GM21723 (cell line): Measurements from ENCODE around the gene FUBP3.

Experiments used
- ATAC-seq: cut with Tn5 transposase; IDR thresholded peaks from one replicate; pipeline ENCODE4 v1.9.1; 2021; ENCODE audit warnings: mild to moderate bottlenecking, moderate library complexity; ENCODE audit not compliant: unreplicated experiment

FUBP3 gene, protein sequence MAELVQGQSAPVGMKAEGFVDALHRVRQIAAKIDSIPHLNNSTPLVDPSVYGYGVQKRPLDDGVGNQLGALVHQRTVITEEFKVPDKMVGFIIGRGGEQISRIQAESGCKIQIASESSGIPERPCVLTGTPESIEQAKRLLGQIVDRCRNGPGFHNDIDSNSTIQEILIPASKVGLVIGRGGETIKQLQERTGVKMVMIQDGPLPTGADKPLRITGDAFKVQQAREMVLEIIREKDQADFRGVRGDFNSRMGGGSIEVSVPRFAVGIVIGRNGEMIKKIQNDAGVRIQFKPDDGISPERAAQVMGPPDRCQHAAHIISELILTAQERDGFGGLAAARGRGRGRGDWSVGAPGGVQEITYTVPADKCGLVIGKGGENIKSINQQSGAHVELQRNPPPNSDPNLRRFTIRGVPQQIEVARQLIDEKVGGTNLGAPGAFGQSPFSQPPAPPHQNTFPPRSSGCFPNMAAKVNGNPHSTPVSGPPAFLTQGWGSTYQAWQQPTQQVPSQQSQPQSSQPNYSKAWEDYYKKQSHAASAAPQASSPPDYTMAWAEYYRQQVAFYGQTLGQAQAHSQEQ

DNA sequence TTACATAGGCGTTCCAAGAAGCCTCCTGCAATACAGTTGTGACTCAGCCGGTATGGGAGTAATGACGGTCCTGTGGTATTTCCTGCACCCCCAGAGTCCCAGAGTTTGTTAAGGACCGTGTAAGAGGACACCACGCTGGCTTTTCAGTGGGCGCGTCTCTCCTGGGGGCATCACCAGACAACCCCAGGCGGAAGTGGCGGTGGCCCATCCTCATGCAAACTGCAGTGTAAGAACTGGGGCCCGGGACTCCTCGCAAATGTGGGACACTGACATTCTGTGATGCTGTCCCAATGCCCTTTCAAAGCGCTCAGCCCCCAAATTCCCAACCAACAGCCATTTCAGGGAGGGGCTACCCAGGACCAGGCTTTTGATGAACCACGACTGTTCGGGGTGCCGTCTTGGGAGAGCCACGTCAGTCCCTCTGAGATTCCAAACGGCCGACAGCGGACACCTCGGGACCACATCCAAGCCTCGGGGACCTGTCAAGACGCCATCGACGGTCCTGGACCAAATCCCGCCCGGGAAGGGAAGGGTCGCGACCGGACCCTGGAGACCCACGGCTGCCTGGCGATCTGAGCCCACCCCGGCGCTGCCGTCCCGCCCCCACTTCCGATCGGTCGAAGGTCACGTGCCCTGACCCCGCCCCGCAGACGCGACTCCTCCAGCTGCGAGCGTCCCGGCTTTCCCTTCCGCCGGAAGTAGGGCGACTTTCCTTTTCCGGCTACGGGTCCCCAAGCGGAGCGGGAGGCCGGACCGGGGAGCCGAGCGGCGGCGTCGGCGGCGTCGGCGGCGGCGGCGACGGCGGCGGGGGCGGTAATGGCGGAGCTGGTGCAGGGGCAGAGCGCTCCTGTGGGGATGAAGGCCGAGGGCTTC, at the start of gene FUBP3:
TSS of gene FUBP3 (plus strand) at position 713 of the 873 bp plus-strand sequence. CDS start at position 817, 104 bp downstream.
- peak; percentile 75 for ATAC-seq

DNA sequence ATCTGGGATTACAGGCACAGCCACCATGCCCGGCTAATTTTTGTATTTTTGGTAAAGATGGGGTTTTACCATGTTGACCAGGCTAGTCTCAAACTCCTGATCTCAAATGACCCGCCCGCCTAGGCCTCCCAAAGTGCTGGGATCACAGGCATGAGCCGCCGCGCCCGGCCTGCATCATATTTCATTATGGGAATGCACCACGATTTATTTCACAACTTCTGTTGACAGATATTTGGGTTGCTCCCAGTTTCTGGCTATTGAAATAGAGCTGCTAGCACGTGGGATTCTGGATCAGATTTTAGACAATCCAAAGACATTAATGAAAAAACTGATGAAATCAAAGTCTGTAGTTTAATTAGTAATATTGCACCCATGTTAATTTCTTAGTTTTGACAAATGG, 48.4 kb upstream of the FUBP3 start:
- no peak for ATAC-seq

DNA sequence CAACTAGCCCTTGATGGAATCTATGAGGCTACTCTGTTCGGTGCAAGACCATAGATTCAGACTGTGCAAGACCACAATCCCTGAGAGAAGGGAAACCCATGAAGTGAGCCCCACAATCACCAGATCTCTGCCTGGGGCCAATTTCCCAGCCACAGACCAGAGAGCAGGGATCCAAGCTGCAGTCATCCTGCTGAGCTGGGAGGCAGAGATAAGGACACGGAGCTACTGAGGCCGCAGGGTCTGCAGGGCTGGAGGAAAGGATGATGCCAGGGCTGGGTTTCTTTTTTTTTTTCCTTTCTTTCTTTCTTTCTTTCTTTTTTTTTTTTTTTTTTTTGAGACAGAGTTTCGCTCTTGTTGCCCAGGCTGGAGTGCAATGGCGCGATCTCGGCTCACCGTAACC, 47.7 kb upstream of the FUBP3 start:
- no peak for ATAC-seq

DNA sequence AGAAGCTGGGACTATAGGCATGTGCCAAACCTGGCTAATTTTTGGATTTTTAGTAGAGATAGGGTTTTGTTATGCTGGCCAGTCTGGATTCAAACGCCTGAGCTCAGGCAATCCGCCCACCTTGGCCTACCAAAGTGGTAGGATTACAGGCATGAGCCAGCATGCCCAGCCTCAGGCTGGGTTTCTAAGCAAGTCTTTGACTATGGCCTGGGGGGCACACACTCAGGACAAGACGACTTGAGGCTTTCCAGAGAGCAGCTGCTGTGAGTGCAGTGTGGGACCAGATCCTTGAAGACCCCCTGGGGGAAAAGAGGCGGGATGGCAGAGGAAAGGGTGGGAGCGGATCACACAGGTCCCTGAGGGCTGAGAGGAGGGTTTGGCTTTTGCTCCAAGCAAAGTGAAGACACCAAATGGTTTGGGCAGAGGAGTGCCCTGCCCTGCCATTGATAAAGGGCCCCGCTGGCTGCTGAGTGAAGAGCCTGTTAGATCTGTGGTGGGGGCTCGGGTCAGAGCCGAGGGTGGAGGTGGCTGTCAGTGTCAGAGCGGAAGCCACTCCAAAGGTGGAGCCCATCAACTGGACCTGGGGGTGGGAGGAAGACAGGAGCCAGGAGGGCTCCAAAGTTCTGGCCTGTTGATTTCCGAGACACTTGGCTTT, 46.8 kb upstream of the FUBP3 start:
- ATAC-seq, result no peak

DNA sequence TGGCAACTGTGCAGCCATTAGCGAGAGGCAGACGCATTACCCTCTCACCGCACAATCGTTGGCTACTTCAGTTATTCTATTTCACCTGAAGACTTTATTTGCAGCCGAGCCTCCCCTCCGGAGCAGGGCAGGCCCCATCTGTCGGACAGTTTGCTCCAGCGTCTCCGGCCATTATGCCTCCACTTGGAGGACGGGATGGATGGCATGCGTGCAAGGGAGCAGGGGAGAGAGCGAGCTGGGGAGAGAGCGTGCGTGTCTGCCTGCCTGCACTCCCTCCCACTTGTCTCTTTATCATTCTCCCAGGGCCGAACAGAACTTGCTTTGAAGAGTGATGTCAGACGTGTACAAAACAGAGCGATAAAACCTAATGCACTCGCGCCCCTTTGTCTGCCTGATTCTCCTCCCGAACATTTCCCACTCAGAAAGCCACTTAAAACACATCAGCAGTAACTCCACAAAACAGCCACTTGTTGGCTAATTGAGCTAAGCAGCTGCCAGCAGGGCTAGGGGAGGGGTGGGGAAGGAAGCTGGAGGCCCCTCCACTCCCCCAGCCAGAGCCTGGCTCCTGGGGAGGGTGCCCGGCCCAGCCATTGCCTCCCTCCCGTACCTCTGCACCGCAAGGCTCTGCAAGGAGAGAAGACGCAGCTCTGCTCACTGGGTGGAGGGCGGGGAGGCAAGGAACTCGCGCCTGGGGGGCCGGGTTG, 43.4 kb upstream of the FUBP3 start:
- ATAC-seq, result no peak

DNA sequence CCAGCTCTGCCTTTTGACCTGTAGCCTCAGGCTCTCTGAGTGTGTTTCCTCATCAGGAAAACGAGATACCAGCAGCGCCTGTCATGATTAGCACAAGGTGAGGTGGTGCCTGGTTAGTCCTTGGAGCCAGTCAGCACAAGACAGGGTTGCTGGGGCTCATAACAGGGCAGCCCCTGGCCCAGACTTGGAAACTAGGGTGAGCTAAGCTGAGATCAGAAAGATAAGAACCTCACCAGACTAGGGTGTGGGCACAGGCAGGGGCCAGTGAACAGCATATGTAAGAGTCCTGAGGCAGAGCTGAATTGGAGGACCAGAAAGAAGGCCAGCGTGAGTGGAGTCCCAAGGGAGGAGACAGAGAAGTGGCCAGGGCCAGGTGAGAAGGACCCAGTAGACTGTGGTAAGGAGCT, 42.7 kb upstream of the FUBP3 start:
- ATAC-seq, result no peak

DNA sequence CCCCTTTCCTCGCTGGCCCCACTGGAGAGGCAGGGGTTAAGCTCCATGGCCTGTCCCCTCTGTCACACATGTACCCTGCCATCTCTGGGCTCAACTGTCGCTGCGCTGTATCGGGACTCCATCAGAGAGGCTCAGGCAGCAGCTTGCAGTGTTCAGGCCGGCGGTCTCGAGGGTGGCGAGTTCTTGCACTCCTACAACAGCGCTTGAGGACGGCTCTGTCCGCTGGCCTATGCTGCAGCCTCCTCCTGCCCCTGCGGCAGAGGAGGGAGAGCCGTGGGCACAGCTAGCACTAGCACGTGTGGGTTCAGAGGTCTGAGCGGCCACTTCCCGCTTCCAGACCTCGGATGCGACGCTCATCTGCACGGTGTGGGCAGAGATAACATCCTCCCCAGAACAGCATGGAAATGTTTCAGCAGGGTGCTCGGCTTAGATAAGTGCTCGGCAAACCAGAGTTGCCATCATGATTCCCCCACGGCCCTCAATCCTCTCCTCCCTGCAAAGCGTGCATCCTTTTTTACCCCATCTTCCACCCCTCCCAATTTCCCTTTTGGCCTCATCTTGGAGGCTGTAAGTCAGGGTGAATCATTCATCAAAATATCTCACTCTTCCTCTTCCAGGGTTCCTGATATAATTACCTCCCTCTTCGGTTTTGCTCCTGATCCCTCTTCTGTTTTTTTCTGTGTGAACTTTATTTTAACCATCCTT, 41.9 kb upstream of the FUBP3 start:
- ATAC-seq, result no peak

DNA sequence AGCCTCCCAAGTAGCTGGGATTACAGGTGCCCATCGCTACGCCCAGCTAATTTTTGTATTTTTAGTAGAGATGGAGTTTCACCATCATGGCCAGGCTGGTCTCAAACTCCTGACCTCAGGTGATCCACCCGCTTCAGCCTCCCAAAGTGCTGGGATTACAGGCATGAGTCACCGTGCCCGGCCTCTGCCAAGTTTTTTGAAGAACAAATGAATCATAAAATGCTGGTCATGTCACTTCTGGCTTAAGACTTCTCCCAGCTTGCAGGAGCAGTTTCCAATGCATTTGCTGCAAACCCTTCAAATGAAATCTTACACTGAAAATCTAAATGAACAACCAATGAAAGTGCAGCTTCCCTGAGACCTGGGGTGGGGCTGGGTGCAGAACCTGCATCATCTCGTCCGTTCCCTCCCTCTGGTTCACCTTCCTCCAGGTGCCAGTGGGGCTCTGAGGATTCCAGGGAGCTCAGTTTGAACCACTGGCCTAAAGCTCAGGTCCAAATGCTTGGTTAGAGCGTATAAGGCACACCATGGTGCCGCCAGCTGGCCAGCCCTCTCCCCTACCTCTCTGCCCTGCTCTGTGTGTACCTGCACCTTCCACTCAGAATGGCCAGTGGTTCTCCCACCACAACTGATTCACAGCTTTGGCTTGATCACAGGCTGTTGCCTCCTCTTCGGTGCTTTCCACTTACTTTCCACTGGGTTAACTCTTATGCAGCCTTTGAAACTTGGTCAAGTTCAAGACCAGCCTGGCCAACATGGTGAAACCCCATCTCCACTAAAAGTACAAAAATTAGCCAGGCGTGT, 39.8 kb upstream of the FUBP3 start:
- ATAC-seq, result no peak

DNA sequence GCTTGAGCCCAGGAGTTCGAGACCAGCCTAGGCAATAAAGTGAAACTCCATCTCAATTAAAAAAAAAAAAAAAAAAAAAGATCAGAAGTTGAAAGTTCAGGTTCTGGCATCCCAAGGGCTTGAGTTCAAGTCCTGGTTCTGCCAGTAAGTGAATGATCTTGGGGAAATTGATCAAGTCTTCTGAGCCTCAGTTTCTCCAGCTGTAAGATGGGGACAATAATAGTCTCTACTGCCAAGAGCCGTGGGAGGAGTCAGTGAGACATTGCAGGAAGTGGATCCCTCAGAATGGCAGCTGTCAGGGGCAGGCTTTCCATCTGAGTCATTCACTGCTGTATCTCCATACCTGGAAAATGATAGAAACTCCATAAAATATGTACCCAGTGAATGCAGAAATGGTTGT, 37.8 kb upstream of the FUBP3 start:
- ATAC-seq, result no peak

DNA sequence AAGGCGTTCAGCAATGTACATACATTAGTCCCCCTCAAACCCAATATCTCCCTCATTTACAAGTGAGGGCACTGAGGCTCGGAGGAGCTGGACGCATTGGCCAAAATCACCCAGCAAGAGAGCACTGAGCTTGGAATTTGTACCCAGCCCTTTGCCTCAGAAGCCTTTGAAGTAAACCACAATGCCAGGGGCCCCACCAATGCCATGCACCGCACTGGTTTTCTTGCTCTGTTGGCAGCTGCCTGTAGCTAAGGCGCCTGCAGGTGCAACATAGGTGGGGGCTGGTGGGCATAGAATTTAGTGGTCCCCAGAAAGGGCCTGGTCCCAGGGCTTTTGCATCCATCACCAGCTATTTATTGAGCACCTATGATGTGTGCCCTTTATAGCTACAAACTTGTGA, 37.3 kb upstream of the FUBP3 start:
- no peak for ATAC-seq

DNA sequence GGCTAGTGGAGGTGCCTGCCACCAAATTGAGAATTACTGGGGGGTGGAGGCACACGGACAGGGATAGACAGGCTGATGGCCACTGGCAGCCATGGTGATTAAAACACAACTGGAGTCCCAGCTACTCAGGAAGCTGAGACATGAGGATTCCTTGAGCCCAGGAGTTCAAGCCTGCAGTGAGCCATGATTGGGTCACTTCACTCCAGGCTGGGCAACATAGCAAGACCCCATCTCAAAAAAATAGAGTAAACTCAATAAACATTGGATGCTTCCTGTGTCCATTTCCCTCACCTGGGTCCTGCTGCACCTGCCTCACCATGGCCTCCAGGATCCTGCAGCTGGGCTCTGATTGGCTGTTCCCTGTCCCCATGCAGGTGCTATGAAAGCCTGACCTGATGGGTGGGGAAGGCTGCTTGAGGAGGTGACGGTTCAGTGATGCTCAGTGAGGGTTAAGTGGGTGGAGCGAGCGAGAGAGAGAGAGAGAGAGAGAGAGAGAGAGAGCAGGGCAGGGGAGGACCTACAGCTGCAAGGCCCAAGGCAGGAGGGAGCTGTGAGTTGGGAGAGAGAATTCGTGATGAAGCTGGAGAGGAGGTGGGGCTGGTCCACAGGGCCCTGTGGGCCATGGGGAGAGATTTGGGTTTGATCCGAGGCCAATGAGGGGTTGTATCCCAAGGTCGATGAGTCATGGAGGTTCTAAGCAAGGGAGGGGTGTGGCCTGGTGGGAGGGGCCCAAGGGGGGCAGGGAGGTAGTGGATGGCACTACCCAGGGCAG, 36.7 kb upstream of the FUBP3 start:
- ATAC-seq, result no peak

DNA sequence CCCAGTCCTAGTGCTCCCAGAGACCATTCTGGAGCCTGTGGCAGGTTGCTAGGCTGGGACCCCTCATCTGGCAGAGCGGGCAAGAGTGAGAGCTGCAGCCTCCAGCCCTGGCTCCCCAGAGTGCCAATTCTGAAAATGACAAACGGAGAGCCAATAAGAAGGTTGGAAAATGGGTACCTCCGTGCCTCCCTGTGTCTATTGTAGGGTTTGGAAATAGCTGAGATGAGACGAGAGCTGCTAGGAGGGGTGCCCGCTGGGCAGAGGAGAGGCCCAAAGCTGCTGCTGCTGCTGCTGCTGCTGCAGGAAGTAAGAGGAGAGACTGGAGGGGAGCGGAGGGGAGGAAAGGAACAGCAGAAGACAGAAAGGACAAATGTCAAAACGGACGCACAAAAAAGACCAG, 36.0 kb upstream of the FUBP3 start:
- no peak for ATAC-seq

DNA sequence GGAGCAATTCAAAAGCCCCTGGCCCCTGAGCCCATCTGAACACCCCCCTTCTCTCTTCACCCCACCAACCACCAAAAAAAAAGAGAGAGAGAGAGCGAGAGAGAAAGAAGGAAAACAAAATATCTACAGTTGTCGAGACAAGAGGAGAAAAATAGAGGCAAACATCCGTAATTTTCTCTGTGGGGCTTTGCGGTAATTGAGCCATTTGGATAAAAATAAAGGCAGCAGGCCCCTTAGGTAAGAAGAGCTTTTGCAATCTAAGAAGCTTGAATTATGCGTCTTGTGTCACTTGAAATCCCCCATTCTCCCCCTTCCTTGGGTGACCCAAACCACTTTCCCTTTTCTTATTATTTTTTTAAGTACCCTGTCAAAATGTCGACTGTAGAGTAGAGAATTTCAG, 35.5 kb upstream of the FUBP3 start:
- no peak for ATAC-seq

DNA sequence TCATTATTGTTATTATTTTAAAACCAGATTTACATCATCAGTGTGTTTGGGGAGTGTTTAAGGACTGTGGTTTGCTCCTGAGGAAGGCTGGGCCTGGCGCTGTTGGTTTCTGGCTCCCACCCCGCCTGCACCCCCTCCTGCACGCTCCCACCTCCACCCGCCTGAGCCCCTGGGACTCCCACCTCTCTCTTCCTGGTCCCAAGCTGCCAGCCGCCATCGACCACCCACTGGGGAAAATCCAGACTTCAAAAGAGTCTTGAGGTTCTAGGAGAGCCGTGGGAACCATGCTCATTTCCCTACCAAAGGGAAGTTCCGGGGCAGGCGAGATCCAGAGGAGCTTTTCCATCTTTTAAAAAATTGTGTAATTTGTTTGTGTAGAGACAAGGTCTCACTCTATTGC, 35.0 kb upstream of the FUBP3 start:
- no peak for ATAC-seq

DNA sequence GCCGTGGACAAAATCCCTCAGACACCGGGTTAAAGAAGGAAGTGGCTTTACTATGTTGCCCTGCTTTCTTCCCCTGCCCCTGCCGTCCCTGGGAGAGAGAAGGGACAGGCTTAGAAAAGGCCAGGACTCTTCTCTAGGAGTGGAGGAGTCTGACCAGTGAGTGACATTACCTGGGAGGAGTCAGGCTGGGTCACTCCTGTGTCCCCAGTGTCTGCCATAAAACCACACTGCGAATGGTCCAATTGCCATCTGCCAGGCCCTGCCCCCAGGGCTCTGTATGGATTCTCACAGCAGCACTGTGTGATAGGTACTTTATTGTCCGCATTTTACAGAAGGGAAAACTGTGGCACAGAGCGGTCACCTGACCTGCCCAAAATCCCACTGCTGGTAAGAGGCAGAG, 31.3 kb upstream of the FUBP3 start:
- ATAC-seq, result no peak

DNA sequence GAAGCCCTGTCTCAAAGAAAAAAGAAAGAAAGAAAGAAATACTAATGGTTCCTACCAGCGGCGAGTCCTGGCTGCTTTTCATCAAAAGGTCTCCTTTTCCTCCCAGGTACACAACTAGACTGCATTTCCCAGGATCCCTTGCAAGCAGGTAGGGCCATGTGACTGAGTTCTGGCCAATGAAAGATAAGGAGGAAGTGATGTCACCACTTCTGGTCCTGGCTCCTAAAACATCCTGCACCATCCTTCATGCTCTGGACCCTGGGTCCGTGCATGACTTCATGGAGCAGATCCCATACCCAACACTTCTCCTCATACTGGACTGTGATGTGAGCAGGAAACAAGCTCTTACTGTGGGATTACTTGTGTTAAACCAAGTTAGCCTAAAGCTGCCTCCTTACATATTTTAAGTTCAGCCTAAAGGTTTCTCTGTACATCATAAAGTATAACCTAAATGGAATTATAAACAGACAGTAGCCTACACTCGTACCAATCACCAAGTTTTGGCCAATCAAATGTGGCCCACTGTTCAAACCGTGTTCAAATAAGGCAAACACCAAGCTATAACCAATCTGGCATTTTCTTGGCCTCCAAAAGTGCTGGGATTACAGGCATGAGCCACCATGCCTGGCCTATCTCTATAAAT, 30.2 kb upstream of the FUBP3 start:
- ATAC-seq, result no peak

DNA sequence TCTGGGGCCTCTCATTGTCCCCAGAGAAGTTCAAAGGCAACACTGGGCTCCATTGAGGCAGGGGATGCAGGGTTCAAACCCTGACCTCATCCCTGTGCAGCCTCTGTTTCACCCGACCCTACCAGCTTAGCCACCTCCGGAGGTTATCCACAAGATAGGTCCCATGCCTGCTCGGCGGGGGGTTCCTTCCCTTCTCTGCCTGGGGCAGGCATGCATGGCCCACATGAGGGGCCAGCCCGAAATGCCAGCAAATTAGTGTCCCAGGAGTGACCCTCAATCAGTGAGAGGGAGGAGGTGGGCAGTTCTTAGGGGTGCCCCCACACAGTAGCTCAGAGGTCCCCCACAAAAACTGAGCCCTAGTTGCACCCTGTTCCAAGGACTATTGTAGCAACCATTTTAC, 24.8 kb upstream of the FUBP3 start:
- no peak for ATAC-seq

DNA sequence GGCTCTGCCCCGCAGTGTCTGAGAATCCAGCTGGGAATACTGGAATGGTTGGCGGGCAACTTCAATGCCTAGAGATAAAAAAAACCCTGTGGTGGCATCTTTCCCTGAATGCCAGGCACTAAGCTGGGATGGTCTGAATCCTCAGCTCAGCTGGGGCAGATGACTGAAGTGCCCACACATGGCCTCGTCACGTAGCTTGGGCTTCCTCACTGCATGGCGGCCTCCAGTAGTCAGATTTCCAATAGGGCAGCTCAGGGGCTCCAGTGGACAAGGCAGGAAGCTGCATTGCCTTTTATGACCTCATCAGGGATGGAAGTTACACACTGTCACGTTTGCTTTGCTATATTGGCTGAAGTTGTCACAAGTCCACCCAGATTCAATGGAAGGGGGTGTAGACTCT, 24.3 kb upstream of the FUBP3 start:
- no peak for ATAC-seq
